Fibroblast of lung (primary cell): ENCODE results near the gene C6orf163. TPM values are rescaled to one million over a fixed set of nuclear protein-coding genes. Genes with fewer than 3 reads are reported as not detected.
"Not testable (repeated sequence)": the region's sequence is repeated elsewhere in the genome, so short reads cannot be mapped to it uniquely, and the experiment has no call there.

Experiments
- DNase-seq, 2 donors: peaks; one replicate each; pipeline versions ENCODE4 v3.0.0 to v3.0.0-alpha.2; 2010; ENCODE audit warnings: low read depth in 2 of 2
- H2AFZ ChIP-seq: 2 replicates; pipeline ENCODE4 v1.5.1; 2012; ENCODE audit warnings: low read length, control low read depth, inconsistent platforms
- H3K27ac ChIP-seq: 2 replicates; pipeline ENCODE4 v1.5.1; 2011; ENCODE audit warnings: low read length, control low read depth; ENCODE audit not compliant: insufficient read depth
- H3K27me3 ChIP-seq: 2 replicates; pipeline ENCODE4 v1.5.1; 2011; ENCODE audit warnings: mild to moderate bottlenecking, low read length; ENCODE audit not compliant: control insufficient read depth, insufficient read depth
- H3K36me3 ChIP-seq: 2 replicates; pipeline ENCODE4 v1.5.1; 2011; ENCODE audit warnings: low read length; ENCODE audit not compliant: control insufficient read depth, insufficient read depth
- H3K4me1 ChIP-seq: 2 replicates; pipeline ENCODE4 v1.5.1; 2011; ENCODE audit warnings: low read length; ENCODE audit not compliant: control insufficient read depth, insufficient read depth; ENCODE audit errors: extremely low read depth
- H3K4me2 ChIP-seq: 2 replicates; pipeline ENCODE4 v1.5.1; 2011; ENCODE audit warnings: low read length, control low read depth; ENCODE audit not compliant: insufficient read depth; ENCODE audit errors: extremely low read depth
- H3K4me3 ChIP-seq, 4 experiments: fragments of 200-600 bp in 1 of 4; sonication (generic) in 1 of 4; replicated peaks in 1 of 4; 2 replicates each; pipeline ENCODE4 v1.5.1; 2011 to 2016; ENCODE audit warnings: low read length in 4 of 4, low read depth in 3 of 4, mild to moderate bottlenecking in 3 of 4, control low read depth in 2 of 4, inconsistent platforms in 1 of 4, mixed read lengths in 1 of 4; ENCODE audit not compliant: insufficient read depth in 1 of 4; ENCODE audit errors: control extremely low read depth in 1 of 4
- H3K79me2 ChIP-seq: 2 replicates; pipeline ENCODE4 v1.5.1; 2012; ENCODE audit warnings: mild to moderate bottlenecking, low read length, inconsistent platforms; ENCODE audit not compliant: control insufficient read depth, insufficient read depth
- H3K9ac ChIP-seq: 2 replicates; pipeline ENCODE4 v1.5.1; 2011; ENCODE audit warnings: mild to moderate bottlenecking, low read length, control low read depth; ENCODE audit not compliant: insufficient read depth
- H3K9me3 ChIP-seq: 2 replicates; pipeline ENCODE4 v1.5.1; 2012; ENCODE audit warnings: low read depth, low read length; ENCODE audit not compliant: control insufficient read depth, insufficient read depth
- H4K20me1 ChIP-seq: 2 replicates; pipeline ENCODE4 v1.5.1; 2011; ENCODE audit warnings: low read length; ENCODE audit not compliant: control insufficient read depth, insufficient read depth; ENCODE audit errors: extremely low read depth
- CTCF ChIP-seq, 2 donors: IDR thresholded peaks in 1 of 2; conservative IDR thresholded peaks in 1 of 2; 1 replicate in 1 of 2; 2 replicates in 1 of 2; pipeline ENCODE4 v1.5.1; 2011 to 2012; ENCODE audit warnings: low read length in 2 of 2, control low read depth in 1 of 2, inconsistent platforms in 1 of 2, low read depth in 1 of 2, mild to moderate bottlenecking in 1 of 2
- EZH2 ChIP-seq: IDR thresholded peaks from 2 replicates; pipeline ENCODE4 v1.5.1; 2012; ENCODE audit warnings: low read length, control low read depth, mild to moderate bottlenecking; ENCODE audit errors: missing control alignments
- polyA minus RNA-seq: library from RNA; depleted of rRNA, polyadenylated mRNA; stranded (reverse); fragments of >200 nt; gene quantifications from 2 replicates; pipeline ENCODE4 v1.2.3, GENCODE V29; 2011; ENCODE audit warnings: low replicate concordance
- polyA plus RNA-seq, 2 donors: library from polyadenylated mRNA; depleted of rRNA in 1 of 2; stranded (reverse) in 1 of 2; unstranded in 1 of 2; fragments of >200 nt; gene quantifications; 2 replicates each; pipeline ENCODE4 v1.2.1, GENCODE V29; 2011 to 2012; ENCODE audit warnings: missing spikeins in 1 of 2
- total RNA-seq: library from RNA; depleted of rRNA; stranded (reverse); fragments of >200 nt; gene quantifications from 2 replicates; pipeline ENCODE4 v1.2.1, GENCODE V29; 2014

The C6orf163 gene
- total RNA-seq: 1.8 and 2.8 TPM in 2 replicates
- 0.18 and 0.33 TPM in 2 replicates for polyA plus RNA-seq
- polyA plus RNA-seq (2012): 0.28 and 0.36 TPM in 2 replicates
- not detected in 2 replicates for polyA minus RNA-seq

- H3K9me3 ChIP-seq: no peaks in the 10 kb centered on the region
- H3K27me3 ChIP-seq: no peaks in the 10 kb centered on the region
- no peak within 1 kb of the TSS for H3K9ac ChIP-seq
- no peak within 1 kb of the TSS for H3K4me2 ChIP-seq
- no peaks in the 10 kb centered on the region for H3K79me2 ChIP-seq
- H3K4me3 ChIP-seq: no peak within 1 kb of the TSS
- no peak within 1 kb of the TSS for H3K27ac ChIP-seq
- TF ChIP-seq CTCF (conservative IDR thresholded peaks at IDR 0.05 in 1 of 2, IDR thresholded peaks at IDR 0.05 in 1 of 2; ENCODE audit: low read depth in 1 of 2, low read length in 2 of 2): no peak
- no peak for TF ChIP-seq EZH2
- H4K20me1 ChIP-seq: no peaks in the 10 kb centered on the region
- H3K36me3 ChIP-seq: no peaks in the 10 kb centered on the region
- H3K4me1 ChIP-seq: no peaks in the 10 kb centered on the region
- H2AFZ ChIP-seq: no peak within 1 kb of the TSS
- DNase-seq: no peak
These were observed at the start of gene C6orf163 for GRCh38 chr6:87344731-87345130. Gene C6orf163, plus strand, starts transcription at chr6:87344813. Its CDS starts 287 bp downstream, at chr6:87345100.

- no peaks in the 10 kb centered on the region for H3K79me2 ChIP-seq
- no peak overlapping the region for H3K27ac ChIP-seq
- H3K27me3 ChIP-seq: no peaks in the 10 kb centered on the region
- DNase-seq: peak; percentile 3 to 37
- no peaks in the 10 kb centered on the region for H3K36me3 ChIP-seq
- no peaks in the 10 kb centered on the region for H3K9me3 ChIP-seq
- no peak overlapping the region for H3K4me3 ChIP-seq
- no peaks in the 10 kb centered on the region for H4K20me1 ChIP-seq
- no peak overlapping the region for H3K4me2 ChIP-seq
- no peak for TF ChIP-seq CTCF (conservative IDR thresholded peaks at IDR 0.05 in 1 of 2, IDR thresholded peaks at IDR 0.05 in 1 of 2; ENCODE audit: low read depth in 1 of 2, low read length in 2 of 2)
- TF ChIP-seq EZH2: no peak
- H3K4me1 ChIP-seq: no peaks in the 10 kb centered on the region
- no peak overlapping the region for H2AFZ ChIP-seq
- H3K9ac ChIP-seq: no peak overlapping the region
These were observed 47.5 kb upstream of the C6orf163 start for GRCh38 chr6:87297119-87297518.

GRCh38 chr6:87301277-87301676 is 43.3 kb upstream of the C6orf163 start:
- H3K79me2 ChIP-seq, H3K4me2 ChIP-seq, H3K36me3 ChIP-seq, DNase-seq, H3K9ac ChIP-seq, H3K4me1 ChIP-seq, H3K27me3 ChIP-seq, H2AFZ ChIP-seq, H3K4me3 ChIP-seq, H3K9me3 ChIP-seq, H4K20me1 ChIP-seq, H3K27ac ChIP-seq: not testable (repeated sequence)
